Neural progenitor cell (in vitro differentiated cells): ENCODE data around the gene DLG3. TPM values are rescaled to one million over a fixed set of nuclear protein-coding genes. Genes with fewer than 3 reads are reported as not detected.

Source experiments
- DNase-seq: peaks from one replicate; pipeline ENCODE4 v3.0.0-alpha.2; 2016; ENCODE audit warnings: low spot score
- H2AFZ ChIP-seq: fragments of 200-600 bp; sonication (generic); replicated peaks from 2 replicates; pipeline ENCODE4 v1.6.1; 2016; ENCODE audit warnings: antibody characterized with exemption
- H3F3A ChIP-seq: fragments of 200-600 bp; sonication (generic); 2 replicates; pipeline ENCODE4 v1.6.1; 2016; ENCODE audit warnings: antibody characterized with exemption, low read depth
- H3K27ac ChIP-seq: fragments of 200-600 bp; sonication (generic); 2 replicates; pipeline ENCODE4 v1.5.1; 2016; ENCODE audit warnings: mild to moderate bottlenecking
- H3K27me3 ChIP-seq: fragments of 200-600 bp; sonication (generic); 2 replicates; pipeline ENCODE4 v1.6.1; 2016; ENCODE audit warnings: mild to moderate bottlenecking, moderate library complexity
- H3K36me3 ChIP-seq: fragments of 200-600 bp; sonication (generic); 2 replicates; pipeline ENCODE4 v1.5.1; 2016
- H3K4me1 ChIP-seq: fragments of 200-600 bp; sonication (generic); 2 replicates; pipeline ENCODE4 v1.6.1; 2016; ENCODE audit warnings: mixed run types
- H3K4me2 ChIP-seq: fragments of 200-600 bp; sonication (generic); 2 replicates; pipeline ENCODE4 v1.6.1; 2016
- H3K4me3 ChIP-seq: fragments of 200-600 bp; sonication (generic); 2 replicates; pipeline ENCODE4 v1.5.1; 2016
- H3K79me2 ChIP-seq: fragments of 200-600 bp; sonication (generic); 2 replicates; pipeline ENCODE4 v1.6.1; 2016; ENCODE audit warnings: low read depth
- H3K9ac ChIP-seq: fragments of 200-600 bp; sonication (generic); 2 replicates; pipeline ENCODE4 v1.6.1; 2016
- H3K9me3 ChIP-seq: fragments of 200-600 bp; sonication (generic); 2 replicates; pipeline ENCODE4 v1.5.1; 2016; ENCODE audit warnings: low read depth
- H4K20me1 ChIP-seq: fragments of 200-600 bp; sonication (generic); 2 replicates; pipeline ENCODE4 v1.6.1; 2016; ENCODE audit warnings: low read depth
- H3K27ac Mint-ChIP-seq: 3 replicates; pipeline ENCODE4 v1.8.0; 2021; ENCODE audit warnings: mixed read lengths
- H3K27me3 Mint-ChIP-seq: 2 replicates; pipeline ENCODE4 v1.8.0; 2022; ENCODE audit warnings: low read depth, mild to moderate bottlenecking, inconsistent platforms, moderate library complexity, mixed read lengths; ENCODE audit not compliant: insufficient read depth
- H3K36me3 Mint-ChIP-seq: 3 replicates; pipeline ENCODE4 v1.8.0; 2021; ENCODE audit warnings: mixed read lengths
- H3K4me1 Mint-ChIP-seq: 3 replicates; pipeline ENCODE4 v1.8.0; 2021; ENCODE audit warnings: mixed read lengths
- H3K4me3 Mint-ChIP-seq: 3 replicates; pipeline ENCODE4 v1.8.0; 2021; ENCODE audit warnings: mild to moderate bottlenecking, moderate library complexity, mixed read lengths
- H3K9me3 Mint-ChIP-seq: 3 replicates; pipeline ENCODE4 v1.8.0; 2020; ENCODE audit warnings: mixed read lengths
- EZH2 ChIP-seq: fragments of 200-600 bp; sonication (generic); IDR thresholded peaks from 2 replicates; pipeline ENCODE4 v1.6.1; 2017; ENCODE audit warnings: antibody characterized with exemption, mild to moderate bottlenecking, moderate library complexity
- EZH2phosphoT487 ChIP-seq: fragments of 200-600 bp; sonication (generic); IDR thresholded peaks from 2 replicates; pipeline ENCODE4 v1.6.1; 2017; ENCODE audit warnings: antibody characterized with exemption
- total RNA-seq: library from RNA; depleted of rRNA; stranded (reverse); fragments of >200 nt; gene quantifications from 2 replicates; pipeline ENCODE4 v1.2.3, GENCODE V29; 2015; ENCODE audit warnings: low replicate concordance
- TF ChIP-seq, protein P1 (sequence below): fragments of 200-600 bp; sonication (generic); IDR thresholded peaks from 2 replicates; pipeline ENCODE4 v1.5.1; 2017; ENCODE audit warnings: antibody characterized with exemption, mild to moderate bottlenecking

The DLG3 gene
- total RNA-seq, 1 donor from 2014 or later: 90.5 TPM

DNA sequence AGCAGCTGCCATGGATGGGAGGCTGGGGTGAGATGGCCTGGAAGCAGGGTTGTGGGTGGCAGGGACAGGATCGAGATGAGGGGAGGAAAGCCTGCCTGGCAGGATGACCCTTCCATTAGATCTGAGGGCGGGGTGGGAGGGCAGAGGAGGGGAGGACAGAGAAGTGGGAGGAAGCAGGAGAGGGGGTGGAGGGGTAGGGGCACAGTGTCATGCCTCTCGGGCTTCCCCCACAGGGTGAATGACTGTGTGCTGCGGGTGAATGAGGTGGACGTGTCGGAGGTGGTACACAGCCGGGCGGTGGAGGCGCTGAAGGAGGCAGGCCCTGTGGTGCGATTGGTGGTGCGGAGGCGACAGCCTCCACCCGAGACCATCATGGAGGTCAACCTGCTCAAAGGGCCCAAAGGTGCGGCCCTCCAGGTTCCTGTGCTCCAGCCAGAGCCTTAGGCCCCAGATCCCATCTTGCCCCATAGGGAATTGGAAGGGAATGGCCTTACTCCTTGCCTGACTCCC is 4.9 kb downstream of the DLG3 start:
- Histone ChIP-seq H3K4me1 (no peaks in the 10 kb centered on the region), H3F3A (peaks cover under 1% of the 10 kb centered on the region), H3K27me3 (peaks cover 16% of the 10 kb centered on the region), H3K79me2 (no peaks in the 10 kb centered on the region), H3K9me3 (no peaks in the 10 kb centered on the region), H3K9ac (no peak overlapping the region), H3K36me3 (no peaks in the 10 kb centered on the region), H3K27ac (no peak overlapping the region), H2AFZ (no peak overlapping the region), H3K4me3 (no peak overlapping the region), H4K20me1 (no peaks in the 10 kb centered on the region), H3K4me2 (no peak overlapping the region)
- no peak overlapping the region for H3K27ac Mint-ChIP-seq
- H3K36me3 Mint-ChIP-seq: no peaks in the 10 kb centered on the region
- peaks cover 14% of the 10 kb centered on the region for H3K27me3 Mint-ChIP-seq
- H3K9me3 Mint-ChIP-seq: peaks cover 12% of the 10 kb centered on the region
- peaks cover 16% of the 10 kb centered on the region for H3K4me1 Mint-ChIP-seq
- no peak overlapping the region for H3K4me3 Mint-ChIP-seq
- no peak for DNase-seq
- no peak for TF ChIP-seq EZH2phosphoT487
- TF ChIP-seq, protein P1, sequence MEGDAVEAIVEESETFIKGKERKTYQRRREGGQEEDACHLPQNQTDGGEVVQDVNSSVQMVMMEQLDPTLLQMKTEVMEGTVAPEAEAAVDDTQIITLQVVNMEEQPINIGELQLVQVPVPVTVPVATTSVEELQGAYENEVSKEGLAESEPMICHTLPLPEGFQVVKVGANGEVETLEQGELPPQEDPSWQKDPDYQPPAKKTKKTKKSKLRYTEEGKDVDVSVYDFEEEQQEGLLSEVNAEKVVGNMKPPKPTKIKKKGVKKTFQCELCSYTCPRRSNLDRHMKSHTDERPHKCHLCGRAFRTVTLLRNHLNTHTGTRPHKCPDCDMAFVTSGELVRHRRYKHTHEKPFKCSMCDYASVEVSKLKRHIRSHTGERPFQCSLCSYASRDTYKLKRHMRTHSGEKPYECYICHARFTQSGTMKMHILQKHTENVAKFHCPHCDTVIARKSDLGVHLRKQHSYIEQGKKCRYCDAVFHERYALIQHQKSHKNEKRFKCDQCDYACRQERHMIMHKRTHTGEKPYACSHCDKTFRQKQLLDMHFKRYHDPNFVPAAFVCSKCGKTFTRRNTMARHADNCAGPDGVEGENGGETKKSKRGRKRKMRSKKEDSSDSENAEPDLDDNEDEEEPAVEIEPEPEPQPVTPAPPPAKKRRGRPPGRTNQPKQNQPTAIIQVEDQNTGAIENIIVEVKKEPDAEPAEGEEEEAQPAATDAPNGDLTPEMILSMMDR: no peak
- no peak for TF ChIP-seq EZH2

DNA sequence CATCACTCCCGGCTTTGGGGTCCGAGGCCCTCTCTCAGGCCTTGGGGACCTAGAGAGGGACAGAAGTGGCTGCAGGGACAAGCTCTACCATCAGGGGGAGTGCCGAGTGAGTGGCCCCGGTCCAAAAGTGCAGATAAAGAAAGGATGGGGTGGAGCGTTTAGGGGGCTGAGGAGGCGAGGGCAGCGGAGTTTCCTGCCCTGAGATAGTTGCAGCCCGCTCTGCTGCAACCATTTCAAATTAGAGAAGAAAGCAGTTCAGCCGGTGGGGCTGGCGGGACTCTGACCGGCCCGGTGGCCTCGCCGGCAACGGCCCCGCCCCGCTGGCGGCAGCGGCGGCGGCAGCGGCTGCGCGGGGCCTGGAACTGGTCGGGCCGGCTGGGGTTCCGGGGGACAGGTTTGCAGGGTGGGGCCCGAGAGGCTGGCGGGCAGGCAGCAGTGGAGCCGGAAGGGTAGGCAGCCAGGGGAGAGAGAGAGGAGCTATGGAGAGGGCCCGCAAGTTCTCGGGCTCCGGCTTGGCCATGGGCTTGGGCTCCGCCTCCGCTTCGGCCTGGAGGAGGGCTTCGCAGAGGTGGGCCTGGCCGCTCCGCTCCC is 7.6 kb downstream of the DLG3 start:
- peaks cover 5% of the 10 kb centered on the region for H3K27me3 Mint-ChIP-seq
- H3K9me3 ChIP-seq: no peaks in the 10 kb centered on the region
- H3K79me2 ChIP-seq: peaks cover 23% of the 10 kb centered on the region
- no peak overlapping the region for H3K27ac ChIP-seq
- peak overlapping the region; percentile 92 for H3K4me3 Mint-ChIP-seq
- no peaks in the 10 kb centered on the region for H3K4me1 ChIP-seq
- peaks cover 4% of the 10 kb centered on the region for H3K36me3 Mint-ChIP-seq
- peaks cover 12% of the 10 kb centered on the region for H3K9me3 Mint-ChIP-seq
- peaks cover 29% of the 10 kb centered on the region for H3K4me1 Mint-ChIP-seq
- H3K27me3 ChIP-seq: no peaks in the 10 kb centered on the region
- peak; percentile 59 for DNase-seq
- H4K20me1 ChIP-seq: peaks cover 11% of the 10 kb centered on the region
- TF ChIP-seq, protein P1: peak; percentile 60
- no peak for TF ChIP-seq EZH2
- peak overlapping the region; percentile 73 for H3K4me2 ChIP-seq
- H3K36me3 ChIP-seq: no peaks in the 10 kb centered on the region
- H2AFZ ChIP-seq: peak overlapping the region; percentile 72
- no peak overlapping the region for H3K9ac ChIP-seq
- peaks cover 3% of the 10 kb centered on the region for H3F3A ChIP-seq
- H3K27ac Mint-ChIP-seq: peak overlapping the region; percentile 95
- H3K4me3 ChIP-seq: peak overlapping the region; percentile 56

DNA sequence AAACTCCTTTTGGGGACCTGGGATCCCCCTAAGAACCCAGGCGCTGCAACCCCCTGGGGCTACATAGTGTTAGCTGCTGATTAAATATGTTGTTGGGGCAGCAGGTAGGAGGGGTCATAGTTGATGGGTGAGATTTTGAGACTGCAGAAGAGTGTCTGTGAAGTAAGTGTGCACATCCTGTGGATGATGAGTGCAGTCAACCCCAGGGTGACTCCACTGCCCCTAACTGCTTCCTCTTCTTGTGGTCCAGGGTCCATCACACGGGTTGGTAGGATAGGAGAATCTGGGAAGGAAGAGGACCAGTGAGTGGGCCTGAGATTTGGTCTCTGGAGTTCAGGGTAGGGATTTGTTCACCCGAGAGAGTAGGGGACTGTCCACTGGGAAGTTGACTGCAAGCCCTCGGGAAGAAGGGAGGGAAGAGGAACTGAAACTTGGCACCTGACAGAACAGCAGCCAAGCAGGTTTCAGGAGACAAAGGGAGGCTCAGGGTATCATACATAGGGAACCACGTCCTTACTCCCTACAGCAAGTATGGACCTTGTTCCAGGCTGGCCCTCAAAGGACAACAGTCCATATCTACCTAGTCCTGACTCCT is 8.5 kb downstream of the DLG3 start:
- Mint-ChIP-seq H3K36me3 (peaks cover 4% of the 10 kb centered on the region), H3K27me3 (peaks cover 5% of the 10 kb centered on the region), H3K27ac (no peak overlapping the region), H3K4me3 (peak overlapping the region; percentile 80), H3K4me1 (peaks cover 29% of the 10 kb centered on the region), H3K9me3 (peaks cover 12% of the 10 kb centered on the region)
- Histone ChIP-seq H3K79me2 (peaks cover 32% of the 10 kb centered on the region), H3K36me3 (no peaks in the 10 kb centered on the region), H3K27me3 (no peaks in the 10 kb centered on the region), H3K4me1 (no peaks in the 10 kb centered on the region), H3K9ac (no peak overlapping the region), H3K4me2 (peak overlapping the region; percentile 73), H3K27ac (no peak overlapping the region), H3F3A (peaks cover 3% of the 10 kb centered on the region), H3K4me3 (peak overlapping the region; percentile 56), H3K9me3 (no peaks in the 10 kb centered on the region), H4K20me1 (peaks cover 19% of the 10 kb centered on the region), H2AFZ (no peak overlapping the region)
- TF ChIP-seq EZH2phosphoT487: no peak
- no peak for TF ChIP-seq EZH2
- TF ChIP-seq, protein P1: no peak
- DNase-seq: no peak
